Testis (tissue), 3 donors: ENCODE measurements around the gene NPAS1. TPM values are rescaled to one million over a fixed set of nuclear protein-coding genes. Genes with fewer than 3 reads are reported as not detected.

Experiments
- DNase-seq: peaks from one replicate; pipeline ENCODE4 v3.0.0-alpha.2; 2019
- H3K27ac ChIP-seq, 2 donors: fragments of 200-600 bp; sonication (generic); one replicate each; pipeline ENCODE4 v1.5.1; 2019
- H3K27me3 ChIP-seq: fragments of 200-600 bp; sonication (generic); one replicate; pipeline ENCODE4 v1.5.1; 2019
- H3K36me3 ChIP-seq: fragments of 200-600 bp; sonication (generic); one replicate; pipeline ENCODE4 v1.5.1; 2017; ENCODE audit warnings: low read depth; ENCODE audit errors: missing control alignments
- H3K4me1 ChIP-seq: fragments of 200-600 bp; sonication (generic); one replicate; pipeline ENCODE4 v1.5.1; 2019
- H3K4me3 ChIP-seq, 2 donors: fragments of 200-600 bp; sonication (generic); one replicate each; pipeline ENCODE4 v1.5.1; 2017 to 2019
- H3K9me3 ChIP-seq: fragments of 200-600 bp; sonication (generic); one replicate; pipeline ENCODE4 v1.5.1; 2017
- POLR2A ChIP-seq: fragments of 450-650 bp; IDR thresholded peaks from one replicate; pipeline ENCODE4 v1.6.1; 2017; ENCODE audit warnings: antibody characterized with exemption, mild to moderate bottlenecking, moderate library complexity
- WGBS, 2 donors: methylation state at CpG; one replicate each; pipeline ENCODE4 v1.1.5; 2018; 5-methylcytosine and 5-hydroxymethylcytosine counted together
- intact Hi-C: fragments of 100-400 bp; cut with DNase I; formaldehyde crosslinking; loops from one replicate; pipeline ENCODE4 v1.15.1; 2023; ENCODE audit warnings: low total_unique reads
- polyA plus RNA-seq: library from polyadenylated mRNA; stranded (reverse); fragments of 350-450 nt; fragmentation: Illumina TruSeq; extraction: RNeasy Lipid Tissue Mini Kit (QIAGEN cat#74804); gene quantifications from one replicate; pipeline ENCODE4 v1.2.3, GENCODE V29; 2014; ENCODE audit warnings: low read depth, low replicate concordance; ENCODE audit not compliant: insufficient read depth
- total RNA-seq, 2 donors: library from RNA; depleted of rRNA; stranded (reverse); fragments of >200 nt; gene quantifications; one replicate each; pipeline ENCODE4 v1.2.3, GENCODE V29; 2016
- TF ChIP-seq, protein P1 (sequence below), 3 experiments: fragments of 450-650 bp in 2 of 3; fragments of 200-600 bp in 1 of 3; sonication (generic) in 1 of 3; IDR thresholded peaks; one replicate each; pipeline ENCODE4 v1.5.1; 2016 to 2019; ENCODE audit warnings: antibody characterized with exemption in 3 of 3, mild to moderate bottlenecking in 2 of 3, moderate library complexity in 1 of 3

NPAS1 gene
- total and polyA plus RNA-seq, 3 donors from 2014 or later, result 1.1 to 2.5 (median 1.1) TPM

- Histone ChIP-seq H3K36me3 (no peaks in the 10 kb centered on the region), H3K4me1 (peaks cover 16% of the 10 kb centered on the region), H3K4me3 (no peak overlapping the region), H3K9me3 (no peaks in the 10 kb centered on the region), H3K27me3 (no peaks in the 10 kb centered on the region), H3K27ac (no peak overlapping the region)
- no peak for DNase-seq
- intact Hi-C loops, result no loop called here
- no peak for TF ChIP-seq POLR2A
- TF ChIP-seq, protein P1, sequence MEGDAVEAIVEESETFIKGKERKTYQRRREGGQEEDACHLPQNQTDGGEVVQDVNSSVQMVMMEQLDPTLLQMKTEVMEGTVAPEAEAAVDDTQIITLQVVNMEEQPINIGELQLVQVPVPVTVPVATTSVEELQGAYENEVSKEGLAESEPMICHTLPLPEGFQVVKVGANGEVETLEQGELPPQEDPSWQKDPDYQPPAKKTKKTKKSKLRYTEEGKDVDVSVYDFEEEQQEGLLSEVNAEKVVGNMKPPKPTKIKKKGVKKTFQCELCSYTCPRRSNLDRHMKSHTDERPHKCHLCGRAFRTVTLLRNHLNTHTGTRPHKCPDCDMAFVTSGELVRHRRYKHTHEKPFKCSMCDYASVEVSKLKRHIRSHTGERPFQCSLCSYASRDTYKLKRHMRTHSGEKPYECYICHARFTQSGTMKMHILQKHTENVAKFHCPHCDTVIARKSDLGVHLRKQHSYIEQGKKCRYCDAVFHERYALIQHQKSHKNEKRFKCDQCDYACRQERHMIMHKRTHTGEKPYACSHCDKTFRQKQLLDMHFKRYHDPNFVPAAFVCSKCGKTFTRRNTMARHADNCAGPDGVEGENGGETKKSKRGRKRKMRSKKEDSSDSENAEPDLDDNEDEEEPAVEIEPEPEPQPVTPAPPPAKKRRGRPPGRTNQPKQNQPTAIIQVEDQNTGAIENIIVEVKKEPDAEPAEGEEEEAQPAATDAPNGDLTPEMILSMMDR (IDR thresholded peaks at IDR 0.05), result no peak
- WGBS, 2 donors, result 71 to 76% methylated on average over 5 of the region's 5 CpGs
Observed at GRCh38 chr19:47024502-47024901, 4.9 kb downstream of the NPAS1 start.

GRCh38 chr19:47026156-47026555 is 6.5 kb downstream of the NPAS1 start:
- intact Hi-C loops, result no loop called here
- peaks cover 6% of the 10 kb centered on the region for H3K4me1 ChIP-seq
- TF ChIP-seq, protein P1 (IDR thresholded peaks at IDR 0.05), result no peak
- TF ChIP-seq POLR2A, result no peak
- no peaks in the 10 kb centered on the region for H3K9me3 ChIP-seq
- WGBS, 2 donors, result 84 to 96% methylated on average over 2 of the region's 2 CpGs
- H3K27ac ChIP-seq, result no peak overlapping the region
- no peaks in the 10 kb centered on the region for H3K27me3 ChIP-seq
- H3K36me3 ChIP-seq, result no peaks in the 10 kb centered on the region
- DNase-seq, result no peak
- H3K4me3 ChIP-seq, result no peak overlapping the region

GRCh38 chr19:47026889-47027288 is 7.3 kb downstream of the NPAS1 start:
- Histone ChIP-seq H3K27me3 (no peaks in the 10 kb centered on the region), H3K36me3 (no peaks in the 10 kb centered on the region), H3K4me1 (no peaks in the 10 kb centered on the region), H3K9me3 (no peaks in the 10 kb centered on the region), H3K27ac (no peak overlapping the region), H3K4me3 (no peak overlapping the region)
- DNase-seq, result no peak
- TF ChIP-seq, protein P1 (IDR thresholded peaks at IDR 0.05), result no peak
- TF ChIP-seq POLR2A, result no peak
- intact Hi-C loops, result no loop called here
- WGBS, 2 donors, result 94 to 96% methylated on average over 7 to 8 of the region's 8 CpGs

- intact Hi-C loops, result no loop called here
- Histone ChIP-seq H3K4me3 (no peak overlapping the region), H3K36me3 (no peaks in the 10 kb centered on the region), H3K27ac (no peak overlapping the region), H3K4me1 (no peaks in the 10 kb centered on the region), H3K27me3 (no peaks in the 10 kb centered on the region), H3K9me3 (no peaks in the 10 kb centered on the region)
- no peak for DNase-seq
- TF ChIP-seq POLR2A, result no peak
- TF ChIP-seq, protein P1 (IDR thresholded peaks at IDR 0.05), result no peak
- WGBS, 2 donors, result 49 to 54% methylated on average over 9 of the region's 12 CpGs
Observed at GRCh38 chr19:47027586-47028088, 8.0 kb downstream of the NPAS1 start.

GRCh38 chr19:47028195-47028601 is 8.6 kb downstream of the NPAS1 start:
- no peaks in the 10 kb centered on the region for H3K36me3 ChIP-seq
- no peak for DNase-seq
- TF ChIP-seq, protein P1 (IDR thresholded peaks at IDR 0.05), result no peak
- TF ChIP-seq POLR2A, result no peak
- H3K27me3 ChIP-seq, result no peaks in the 10 kb centered on the region
- no peak overlapping the region for H3K4me3 ChIP-seq
- WGBS, 2 donors, result 17 to 44% methylated on average over 13 to 14 of the region's 14 CpGs
- intact Hi-C loops, result no loop called here
- H3K4me1 ChIP-seq, result no peaks in the 10 kb centered on the region
- no peaks in the 10 kb centered on the region for H3K9me3 ChIP-seq
- H3K27ac ChIP-seq, result no peak overlapping the region
